HL-60 (cell line): ENCODE results near the gene GATM.
"Not testable (repeated sequence)": the region's sequence is repeated elsewhere in the genome, so short reads cannot be mapped to it uniquely, and the experiment has no call there.

Experiments used
- DNase-seq, 2 experiments: peaks; one replicate each; pipeline ENCODE4 v3.0.0-alpha.2; 2010 to 2020; ENCODE audit warnings: low read depth in 1 of 2, low spot score in 1 of 2
- H3K27ac ChIP-seq: fragments of 250-450 bp; sonication (Bioruptor Pico); replicated peaks from 2 replicates; pipeline ENCODE4 v1.5.1; 2020; ENCODE audit warnings: mild to moderate bottlenecking, moderate library complexity
- H3K27me3 ChIP-seq: fragments of 250-450 bp; sonication (Bioruptor Pico); 2 replicates; pipeline ENCODE4 v1.5.1; 2021; ENCODE audit warnings: mild to moderate bottlenecking, moderate library complexity; ENCODE audit not compliant: insufficient read depth, poor library complexity, severe bottlenecking
- H3K4me3 ChIP-seq: replicated peaks from 2 replicates; pipeline ENCODE4 v1.5.1; 2011; ENCODE audit warnings: mild to moderate bottlenecking, control low read depth, low read length; ENCODE audit not compliant: insufficient read depth
- GABPA ChIP-seq: IDR thresholded peaks from 2 replicates; pipeline ENCODE4 v1.6.1; 2012; ENCODE audit warnings: low read depth
- POLR2AphosphoS5 ChIP-seq: IDR thresholded peaks from 2 replicates; pipeline ENCODE4 v1.6.1; 2012; ENCODE audit warnings: low read depth
- SPI1 ChIP-seq: IDR thresholded peaks from 2 replicates; pipeline ENCODE4 v1.6.1; 2012; ENCODE audit warnings: low read depth, mild to moderate bottlenecking, borderline replicate concordance
- TF ChIP-seq, protein P1 (sequence below): IDR thresholded peaks from one replicate; pipeline ENCODE4 v1.5.1; 2011; ENCODE audit warnings: low read length, control low read depth, inconsistent platforms; ENCODE audit not compliant: insufficient read depth
- TF ChIP-seq, protein P2 (sequence below): IDR thresholded peaks from 2 replicates; pipeline ENCODE4 v1.6.1; 2012; ENCODE audit warnings: low read depth; ENCODE audit not compliant: insufficient replicate concordance

Gene GATM

DNA sequence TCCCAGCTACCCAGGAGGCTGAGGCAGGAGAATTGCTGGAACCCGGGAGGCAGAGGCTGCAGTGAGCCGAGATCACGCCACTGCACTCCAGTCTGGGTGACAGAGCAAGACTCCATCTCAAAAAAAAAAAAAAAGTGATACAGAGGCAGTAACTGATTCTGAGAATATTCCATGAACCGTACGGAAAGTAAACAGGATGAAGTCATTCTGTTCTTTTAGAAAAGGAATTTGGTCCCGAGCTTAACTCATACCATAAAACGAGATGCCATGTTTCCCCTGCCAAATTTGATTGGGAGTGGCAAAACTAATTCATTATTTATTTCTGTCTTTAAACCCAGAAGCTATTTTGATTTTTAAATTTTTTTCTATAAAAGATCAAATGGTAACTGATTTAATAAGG is 11.1 kb downstream of the GATM start:
- not testable (repeated sequence) for DNase-seq, H3K27ac ChIP-seq, H3K27me3 ChIP-seq, H3K4me3 ChIP-seq

DNA sequence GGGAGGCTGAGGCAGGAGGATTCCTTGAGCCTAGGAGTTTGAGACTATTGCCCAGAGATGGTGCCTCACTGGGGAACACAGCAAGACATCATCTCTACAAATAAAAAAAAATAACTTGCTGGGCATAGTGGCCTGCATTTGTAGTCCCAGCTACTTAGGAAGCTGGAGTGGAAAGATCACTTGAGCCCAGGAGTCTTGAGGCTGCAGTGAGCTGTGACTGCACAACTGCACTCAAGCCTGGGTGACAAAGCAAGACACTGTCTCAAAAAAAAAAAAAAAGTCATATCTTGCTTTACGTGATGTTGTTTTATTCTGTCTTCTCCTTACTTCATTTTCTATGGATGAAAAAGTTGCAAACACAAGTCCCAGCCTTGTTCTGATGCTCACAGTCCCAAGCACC is 14.1 kb downstream of the GATM start:
- no peak overlapping the region for H3K27ac ChIP-seq
- H3K4me3 ChIP-seq, result no peak overlapping the region
- TF ChIP-seq, protein P1, sequence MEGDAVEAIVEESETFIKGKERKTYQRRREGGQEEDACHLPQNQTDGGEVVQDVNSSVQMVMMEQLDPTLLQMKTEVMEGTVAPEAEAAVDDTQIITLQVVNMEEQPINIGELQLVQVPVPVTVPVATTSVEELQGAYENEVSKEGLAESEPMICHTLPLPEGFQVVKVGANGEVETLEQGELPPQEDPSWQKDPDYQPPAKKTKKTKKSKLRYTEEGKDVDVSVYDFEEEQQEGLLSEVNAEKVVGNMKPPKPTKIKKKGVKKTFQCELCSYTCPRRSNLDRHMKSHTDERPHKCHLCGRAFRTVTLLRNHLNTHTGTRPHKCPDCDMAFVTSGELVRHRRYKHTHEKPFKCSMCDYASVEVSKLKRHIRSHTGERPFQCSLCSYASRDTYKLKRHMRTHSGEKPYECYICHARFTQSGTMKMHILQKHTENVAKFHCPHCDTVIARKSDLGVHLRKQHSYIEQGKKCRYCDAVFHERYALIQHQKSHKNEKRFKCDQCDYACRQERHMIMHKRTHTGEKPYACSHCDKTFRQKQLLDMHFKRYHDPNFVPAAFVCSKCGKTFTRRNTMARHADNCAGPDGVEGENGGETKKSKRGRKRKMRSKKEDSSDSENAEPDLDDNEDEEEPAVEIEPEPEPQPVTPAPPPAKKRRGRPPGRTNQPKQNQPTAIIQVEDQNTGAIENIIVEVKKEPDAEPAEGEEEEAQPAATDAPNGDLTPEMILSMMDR, result no peak
- TF ChIP-seq POLR2AphosphoS5 (no peak), SPI1 (no peak), GABPA (no peak)
- TF ChIP-seq, protein P2, sequence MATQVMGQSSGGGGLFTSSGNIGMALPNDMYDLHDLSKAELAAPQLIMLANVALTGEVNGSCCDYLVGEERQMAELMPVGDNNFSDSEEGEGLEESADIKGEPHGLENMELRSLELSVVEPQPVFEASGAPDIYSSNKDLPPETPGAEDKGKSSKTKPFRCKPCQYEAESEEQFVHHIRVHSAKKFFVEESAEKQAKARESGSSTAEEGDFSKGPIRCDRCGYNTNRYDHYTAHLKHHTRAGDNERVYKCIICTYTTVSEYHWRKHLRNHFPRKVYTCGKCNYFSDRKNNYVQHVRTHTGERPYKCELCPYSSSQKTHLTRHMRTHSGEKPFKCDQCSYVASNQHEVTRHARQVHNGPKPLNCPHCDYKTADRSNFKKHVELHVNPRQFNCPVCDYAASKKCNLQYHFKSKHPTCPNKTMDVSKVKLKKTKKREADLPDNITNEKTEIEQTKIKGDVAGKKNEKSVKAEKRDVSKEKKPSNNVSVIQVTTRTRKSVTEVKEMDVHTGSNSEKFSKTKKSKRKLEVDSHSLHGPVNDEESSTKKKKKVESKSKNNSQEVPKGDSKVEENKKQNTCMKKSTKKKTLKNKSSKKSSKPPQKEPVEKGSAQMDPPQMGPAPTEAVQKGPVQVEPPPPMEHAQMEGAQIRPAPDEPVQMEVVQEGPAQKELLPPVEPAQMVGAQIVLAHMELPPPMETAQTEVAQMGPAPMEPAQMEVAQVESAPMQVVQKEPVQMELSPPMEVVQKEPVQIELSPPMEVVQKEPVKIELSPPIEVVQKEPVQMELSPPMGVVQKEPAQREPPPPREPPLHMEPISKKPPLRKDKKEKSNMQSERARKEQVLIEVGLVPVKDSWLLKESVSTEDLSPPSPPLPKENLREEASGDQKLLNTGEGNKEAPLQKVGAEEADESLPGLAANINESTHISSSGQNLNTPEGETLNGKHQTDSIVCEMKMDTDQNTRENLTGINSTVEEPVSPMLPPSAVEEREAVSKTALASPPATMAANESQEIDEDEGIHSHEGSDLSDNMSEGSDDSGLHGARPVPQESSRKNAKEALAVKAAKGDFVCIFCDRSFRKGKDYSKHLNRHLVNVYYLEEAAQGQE, result no peak
- H3K27me3 ChIP-seq, result no peaks in the 10 kb centered on the region
- DNase-seq, result no peak

DNA sequence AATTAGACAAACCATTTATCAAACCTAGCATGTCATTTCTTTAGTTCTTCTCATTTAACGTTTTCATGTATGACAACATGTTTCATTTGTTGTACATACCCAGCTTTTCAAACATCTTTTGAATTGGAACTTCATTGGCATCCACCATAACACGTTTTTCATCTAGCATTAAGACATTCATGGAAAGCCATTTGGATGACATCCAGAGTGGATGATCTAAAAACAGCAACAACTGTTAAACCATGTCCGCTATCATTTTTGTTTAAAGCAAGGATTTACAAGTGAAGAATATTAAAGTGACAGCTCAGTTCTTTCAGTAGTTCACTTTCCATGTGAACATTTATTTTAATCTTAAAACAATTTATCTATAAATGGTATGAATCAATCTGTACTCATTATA is 14.5 kb downstream of the GATM start:
- Histone ChIP-seq H3K27me3 (no peaks in the 10 kb centered on the region), H3K27ac (no peak overlapping the region), H3K4me3 (no peak overlapping the region)
- no peak for DNase-seq
- TF ChIP-seq, protein P2, result no peak
- TF ChIP-seq POLR2AphosphoS5, result no peak
- no peak for TF ChIP-seq SPI1

DNA sequence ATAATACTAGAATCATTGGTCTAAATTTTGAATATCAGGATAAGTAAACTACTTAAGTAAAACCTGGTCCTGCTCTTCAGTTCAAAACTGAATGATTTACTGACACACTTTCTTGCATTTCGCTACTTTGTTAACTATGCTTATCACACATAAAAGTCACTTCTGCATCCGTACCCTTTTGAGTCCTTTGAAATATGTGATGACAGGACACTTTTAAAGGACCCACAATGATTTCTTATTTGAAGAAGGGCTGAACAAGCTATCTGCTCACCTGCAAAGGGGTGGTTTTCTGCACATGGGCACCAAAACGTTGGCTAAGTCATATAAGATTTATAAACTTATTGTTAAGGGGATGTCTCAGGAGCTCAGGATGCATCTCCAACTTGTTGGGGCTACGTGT is 15.0 kb downstream of the GATM start:
- Histone ChIP-seq H3K27me3 (no peaks in the 10 kb centered on the region), H3K4me3 (no peak overlapping the region), H3K27ac (no peak overlapping the region)
- TF ChIP-seq, protein P1, result no peak
- DNase-seq, result no peak

DNA sequence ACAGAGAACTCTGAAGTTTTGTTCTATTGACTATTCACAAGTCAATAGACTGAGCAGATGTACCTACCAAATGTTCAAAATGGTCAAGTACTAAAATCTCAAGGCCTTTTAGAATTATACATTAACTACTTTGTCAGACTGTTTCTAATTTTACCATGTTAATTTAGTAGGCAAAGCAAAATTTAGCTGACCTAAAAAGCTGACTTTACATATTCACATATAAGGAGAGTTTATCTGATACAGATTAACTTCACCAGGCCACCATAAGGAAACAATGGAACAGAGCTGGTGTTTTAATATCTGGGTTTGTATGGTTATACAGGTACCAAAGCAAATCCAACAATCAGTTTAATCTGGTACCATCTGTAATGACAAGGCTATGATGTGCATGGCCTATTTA is 15.9 kb downstream of the GATM start:
- Histone ChIP-seq H3K4me3 (no peak overlapping the region), H3K27me3 (no peaks in the 10 kb centered on the region), H3K27ac (no peak overlapping the region)
- DNase-seq, result no peak
- TF ChIP-seq, protein P2, result no peak
- TF ChIP-seq GABPA, result no peak
- TF ChIP-seq, protein P1, result no peak
- no peak for TF ChIP-seq SPI1
- TF ChIP-seq POLR2AphosphoS5, result no peak
